ENCODE measurements around the gene CRB3. TPM values are rescaled to one million over a fixed set of nuclear protein-coding genes. Genes with fewer than 3 reads are reported as not detected.

The CRB3 gene
- total and polyA plus RNA-seq, 2 of the 13 experiments (the other 11 are each of a cell fraction or from before 2014, with no cell fraction given), result 10.6 to 25.6 TPM

DNA sequence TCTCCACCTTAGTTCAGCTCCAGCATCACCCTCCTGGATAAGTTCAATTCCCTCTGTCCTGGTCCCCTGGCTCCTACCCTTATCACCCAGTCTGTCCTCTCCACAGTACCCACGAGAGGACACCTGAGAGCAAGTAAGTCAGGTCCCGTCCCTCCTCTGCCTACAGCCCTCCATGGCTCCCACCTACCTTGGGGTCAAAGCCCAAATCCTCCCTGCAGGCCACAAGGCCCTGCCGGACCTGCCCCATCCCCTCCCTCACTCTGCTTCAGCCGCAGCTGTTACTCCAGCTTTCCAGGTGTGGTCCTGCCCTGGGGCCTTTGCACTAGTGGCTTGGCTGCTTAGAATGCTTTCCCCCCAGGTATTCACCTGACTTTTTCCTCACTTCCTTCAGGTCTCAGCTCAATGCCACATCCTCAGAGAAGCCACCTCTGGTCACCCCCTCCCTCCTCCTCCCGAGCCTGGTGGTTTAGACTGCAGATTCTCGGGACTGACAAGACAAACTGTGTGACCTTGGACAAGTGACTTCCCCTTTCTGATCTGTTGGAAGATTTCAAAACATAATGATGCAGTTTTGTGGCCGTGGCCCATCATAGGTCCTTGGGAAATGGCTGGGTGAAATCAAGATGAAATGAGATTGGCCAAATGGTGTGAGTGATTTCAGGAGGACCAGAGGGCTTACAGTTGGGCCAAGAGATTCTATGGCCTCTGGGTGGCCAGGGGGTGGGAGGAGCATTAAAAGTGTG is 34.4 kb downstream of the CRB3 start (continued):
- TF ChIP-seq, protein P1, sequence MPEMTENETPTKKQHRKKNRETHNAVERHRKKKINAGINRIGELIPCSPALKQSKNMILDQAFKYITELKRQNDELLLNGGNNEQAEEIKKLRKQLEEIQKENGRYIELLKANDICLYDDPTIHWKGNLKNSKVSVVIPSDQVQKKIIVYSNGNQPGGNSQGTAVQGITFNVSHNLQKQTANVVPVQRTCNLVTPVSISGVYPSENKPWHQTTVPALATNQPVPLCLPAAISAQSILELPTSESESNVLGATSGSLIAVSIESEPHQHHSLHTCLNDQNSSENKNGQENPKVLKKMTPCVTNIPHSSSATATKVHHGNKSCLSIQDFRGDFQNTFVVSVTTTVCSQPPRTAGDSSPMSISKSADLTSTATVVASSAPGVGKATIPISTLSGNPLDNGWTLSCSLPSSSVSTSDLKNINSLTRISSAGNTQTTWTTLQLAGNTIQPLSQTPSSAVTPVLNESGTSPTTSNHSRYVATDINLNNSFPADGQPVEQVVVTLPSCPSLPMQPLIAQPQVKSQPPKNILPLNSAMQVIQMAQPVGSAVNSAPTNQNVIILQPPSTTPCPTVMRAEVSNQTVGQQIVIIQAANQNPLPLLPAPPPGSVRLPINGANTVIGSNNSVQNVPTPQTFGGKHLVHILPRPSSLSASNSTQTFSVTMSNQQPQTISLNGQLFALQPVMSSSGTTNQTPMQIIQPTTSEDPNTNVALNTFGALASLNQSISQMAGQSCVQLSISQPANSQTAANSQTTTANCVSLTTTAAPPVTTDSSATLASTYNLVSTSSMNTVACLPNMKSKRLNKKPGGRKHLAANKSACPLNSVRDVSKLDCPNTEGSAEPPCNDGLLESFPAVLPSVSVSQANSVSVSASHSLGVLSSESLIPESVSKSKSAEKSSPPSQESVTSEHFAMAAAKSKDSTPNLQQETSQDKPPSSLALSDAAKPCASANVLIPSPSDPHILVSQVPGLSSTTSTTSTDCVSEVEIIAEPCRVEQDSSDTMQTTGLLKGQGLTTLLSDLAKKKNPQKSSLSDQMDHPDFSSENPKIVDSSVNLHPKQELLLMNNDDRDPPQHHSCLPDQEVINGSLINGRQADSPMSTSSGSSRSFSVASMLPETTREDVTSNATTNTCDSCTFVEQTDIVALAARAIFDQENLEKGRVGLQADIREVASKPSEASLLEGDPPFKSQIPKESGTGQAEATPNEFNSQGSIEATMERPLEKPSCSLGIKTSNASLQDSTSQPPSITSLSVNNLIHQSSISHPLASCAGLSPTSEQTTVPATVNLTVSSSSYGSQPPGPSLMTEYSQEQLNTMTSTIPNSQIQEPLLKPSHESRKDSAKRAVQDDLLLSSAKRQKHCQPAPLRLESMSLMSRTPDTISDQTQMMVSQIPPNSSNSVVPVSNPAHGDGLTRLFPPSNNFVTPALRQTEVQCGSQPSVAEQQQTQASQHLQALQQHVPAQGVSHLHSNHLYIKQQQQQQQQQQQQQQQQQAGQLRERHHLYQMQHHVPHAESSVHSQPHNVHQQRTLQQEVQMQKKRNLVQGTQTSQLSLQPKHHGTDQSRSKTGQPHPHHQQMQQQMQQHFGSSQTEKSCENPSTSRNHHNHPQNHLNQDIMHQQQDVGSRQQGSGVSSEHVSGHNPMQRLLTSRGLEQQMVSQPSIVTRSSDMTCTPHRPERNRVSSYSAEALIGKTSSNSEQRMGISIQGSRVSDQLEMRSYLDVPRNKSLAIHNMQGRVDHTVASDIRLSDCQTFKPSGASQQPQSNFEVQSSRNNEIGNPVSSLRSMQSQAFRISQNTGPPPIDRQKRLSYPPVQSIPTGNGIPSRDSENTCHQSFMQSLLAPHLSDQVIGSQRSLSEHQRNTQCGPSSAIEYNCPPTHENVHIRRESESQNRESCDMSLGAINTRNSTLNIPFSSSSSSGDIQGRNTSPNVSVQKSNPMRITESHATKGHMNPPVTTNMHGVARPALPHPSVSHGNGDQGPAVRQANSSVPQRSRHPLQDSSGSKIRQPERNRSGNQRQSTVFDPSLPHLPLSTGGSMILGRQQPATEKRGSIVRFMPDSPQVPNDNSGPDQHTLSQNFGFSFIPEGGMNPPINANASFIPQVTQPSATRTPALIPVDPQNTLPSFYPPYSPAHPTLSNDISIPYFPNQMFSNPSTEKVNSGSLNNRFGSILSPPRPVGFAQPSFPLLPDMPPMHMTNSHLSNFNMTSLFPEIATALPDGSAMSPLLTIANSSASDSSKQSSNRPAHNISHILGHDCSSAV (CRISPR knock-in tag; IDR thresholded peaks at IDR 0.05; ENCODE audit: borderline replicate concordance), result no peak
- TF ChIP-seq MIXL1 (CRISPR knock-in tag; IDR thresholded peaks at IDR 0.05) (no peak), ZMAT3 (CRISPR knock-in tag; conservative IDR thresholded peaks at IDR 0.05) (no peak), ZBTB7B (CRISPR knock-in tag; IDR thresholded peaks at IDR 0.05) (no peak), MATR3 (CRISPR knock-in tag; IDR thresholded peaks at IDR 0.05) (no peak), RFXANK (CRISPR knock-in tag; IDR thresholded peaks at IDR 0.05) (no peak), NFE2L1 (CRISPR knock-in tag; IDR thresholded peaks at IDR 0.05; ENCODE audit: borderline replicate concordance) (no peak)
- TF ChIP-seq, protein P2, sequence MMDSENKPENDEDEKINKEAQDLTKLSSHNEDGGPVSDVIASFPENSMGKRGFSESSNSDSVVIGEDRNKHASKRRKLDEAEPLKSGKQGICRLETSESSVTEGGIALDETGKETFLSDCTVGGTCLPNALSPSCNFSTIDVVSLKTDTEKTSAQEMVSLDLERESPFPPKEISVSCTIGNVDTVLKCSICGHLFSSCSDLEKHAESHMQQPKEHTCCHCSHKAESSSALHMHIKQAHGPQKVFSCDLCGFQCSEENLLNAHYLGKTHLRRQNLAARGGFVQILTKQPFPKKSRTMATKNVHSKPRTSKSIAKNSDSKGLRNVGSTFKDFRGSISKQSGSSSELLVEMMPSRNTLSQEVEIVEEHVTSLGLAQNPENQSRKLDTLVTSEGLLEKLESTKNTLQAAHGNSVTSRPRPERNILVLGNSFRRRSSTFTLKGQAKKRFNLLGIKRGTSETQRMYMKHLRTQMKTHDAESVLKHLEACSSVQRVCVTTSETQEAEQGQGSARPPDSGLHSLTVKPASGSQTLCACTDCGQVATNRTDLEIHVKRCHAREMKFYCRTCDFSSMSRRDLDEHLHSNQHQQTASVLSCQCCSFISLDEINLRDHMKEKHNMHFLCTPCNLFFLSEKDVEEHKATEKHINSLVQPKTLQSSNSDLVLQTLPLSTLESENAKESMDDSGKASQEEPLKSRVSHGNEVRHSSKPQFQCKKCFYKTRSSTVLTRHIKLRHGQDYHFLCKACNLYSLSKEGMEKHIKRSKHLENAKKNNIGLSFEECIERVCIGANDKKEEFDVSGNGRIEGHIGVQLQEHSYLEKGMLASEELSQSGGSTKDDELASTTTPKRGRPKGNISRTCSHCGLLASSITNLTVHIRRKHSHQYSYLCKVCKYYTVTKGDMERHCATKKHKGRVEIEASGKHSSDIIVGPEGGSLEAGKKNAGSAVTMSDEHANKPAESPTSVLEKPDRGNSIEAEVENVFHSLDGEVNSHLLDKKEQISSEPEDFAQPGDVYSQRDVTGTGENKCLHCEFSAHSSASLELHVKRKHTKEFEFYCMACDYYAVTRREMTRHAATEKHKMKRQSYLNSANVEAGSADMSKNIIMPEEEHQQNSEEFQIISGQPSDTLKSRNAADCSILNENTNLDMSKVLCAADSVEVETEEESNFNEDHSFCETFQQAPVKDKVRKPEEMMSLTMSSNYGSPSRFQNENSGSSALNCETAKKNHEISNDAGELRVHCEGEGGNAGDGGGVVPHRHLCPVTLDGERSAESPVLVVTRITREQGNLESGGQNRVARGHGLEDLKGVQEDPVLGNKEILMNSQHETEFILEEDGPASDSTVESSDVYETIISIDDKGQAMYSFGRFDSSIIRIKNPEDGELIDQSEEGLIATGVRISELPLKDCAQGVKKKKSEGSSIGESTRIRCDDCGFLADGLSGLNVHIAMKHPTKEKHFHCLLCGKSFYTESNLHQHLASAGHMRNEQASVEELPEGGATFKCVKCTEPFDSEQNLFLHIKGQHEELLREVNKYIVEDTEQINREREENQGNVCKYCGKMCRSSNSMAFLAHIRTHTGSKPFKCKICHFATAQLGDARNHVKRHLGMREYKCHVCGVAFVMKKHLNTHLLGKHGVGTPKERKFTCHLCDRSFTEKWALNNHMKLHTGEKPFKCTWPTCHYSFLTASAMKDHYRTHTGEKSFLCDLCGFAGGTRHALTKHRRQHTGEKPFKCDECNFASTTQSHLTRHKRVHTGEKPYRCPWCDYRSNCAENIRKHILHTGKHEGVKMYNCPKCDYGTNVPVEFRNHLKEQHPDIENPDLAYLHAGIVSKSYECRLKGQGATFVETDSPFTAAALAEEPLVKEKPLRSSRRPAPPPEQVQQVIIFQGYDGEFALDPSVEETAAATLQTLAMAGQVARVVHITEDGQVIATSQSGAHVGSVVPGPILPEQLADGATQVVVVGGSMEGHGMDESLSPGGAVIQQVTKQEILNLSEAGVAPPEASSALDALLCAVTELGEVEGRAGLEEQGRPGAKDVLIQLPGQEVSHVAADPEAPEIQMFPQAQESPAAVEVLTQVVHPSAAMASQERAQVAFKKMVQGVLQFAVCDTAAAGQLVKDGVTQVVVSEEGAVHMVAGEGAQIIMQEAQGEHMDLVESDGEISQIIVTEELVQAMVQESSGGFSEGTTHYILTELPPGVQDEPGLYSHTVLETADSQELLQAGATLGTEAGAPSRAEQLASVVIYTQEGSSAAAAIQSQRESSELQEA (CRISPR knock-in tag; IDR thresholded peaks at IDR 0.05; ENCODE audit: not compliant biosample characterization), result no peak
- TF ChIP-seq, protein P3, sequence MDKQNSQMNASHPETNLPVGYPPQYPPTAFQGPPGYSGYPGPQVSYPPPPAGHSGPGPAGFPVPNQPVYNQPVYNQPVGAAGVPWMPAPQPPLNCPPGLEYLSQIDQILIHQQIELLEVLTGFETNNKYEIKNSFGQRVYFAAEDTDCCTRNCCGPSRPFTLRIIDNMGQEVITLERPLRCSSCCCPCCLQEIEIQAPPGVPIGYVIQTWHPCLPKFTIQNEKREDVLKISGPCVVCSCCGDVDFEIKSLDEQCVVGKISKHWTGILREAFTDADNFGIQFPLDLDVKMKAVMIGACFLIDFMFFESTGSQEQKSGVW (CRISPR knock-in tag; IDR thresholded peaks at IDR 0.05; ENCODE audit: borderline replicate concordance), result no peak

Data from HepG2 (cell line).